Measurements from ENCODE around the gene VIPR2.
"Not testable (repeated sequence)": the region's sequence is repeated elsewhere in the genome, so short reads cannot be mapped to it uniquely, and the experiment has no call there.

- TF ChIP-seq, protein P1, sequence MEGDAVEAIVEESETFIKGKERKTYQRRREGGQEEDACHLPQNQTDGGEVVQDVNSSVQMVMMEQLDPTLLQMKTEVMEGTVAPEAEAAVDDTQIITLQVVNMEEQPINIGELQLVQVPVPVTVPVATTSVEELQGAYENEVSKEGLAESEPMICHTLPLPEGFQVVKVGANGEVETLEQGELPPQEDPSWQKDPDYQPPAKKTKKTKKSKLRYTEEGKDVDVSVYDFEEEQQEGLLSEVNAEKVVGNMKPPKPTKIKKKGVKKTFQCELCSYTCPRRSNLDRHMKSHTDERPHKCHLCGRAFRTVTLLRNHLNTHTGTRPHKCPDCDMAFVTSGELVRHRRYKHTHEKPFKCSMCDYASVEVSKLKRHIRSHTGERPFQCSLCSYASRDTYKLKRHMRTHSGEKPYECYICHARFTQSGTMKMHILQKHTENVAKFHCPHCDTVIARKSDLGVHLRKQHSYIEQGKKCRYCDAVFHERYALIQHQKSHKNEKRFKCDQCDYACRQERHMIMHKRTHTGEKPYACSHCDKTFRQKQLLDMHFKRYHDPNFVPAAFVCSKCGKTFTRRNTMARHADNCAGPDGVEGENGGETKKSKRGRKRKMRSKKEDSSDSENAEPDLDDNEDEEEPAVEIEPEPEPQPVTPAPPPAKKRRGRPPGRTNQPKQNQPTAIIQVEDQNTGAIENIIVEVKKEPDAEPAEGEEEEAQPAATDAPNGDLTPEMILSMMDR (IDR thresholded peaks at IDR 0.05; ENCODE audit: borderline replicate concordance, extremely low read depth, low read length, poor library complexity, severe bottlenecking) = not testable (repeated sequence)
- TF ChIP-seq EZH2 (IDR thresholded peaks at IDR 0.05; ENCODE audit: borderline replicate concordance, low read depth, low read length, severe bottlenecking) = not testable (repeated sequence)
Measured at GRCh38 chr7:159162050-159162626, 17.5 kb upstream of the VIPR2 start.
